Endothelial cell of umbilical vein (primary cell): ENCODE data around the gene SEC22A. TPM values are rescaled to one million over a fixed set of nuclear protein-coding genes. Genes with fewer than 3 reads are reported as not detected.

Experiments
- BruUV-seq: library from RNA; stranded (reverse); fragments of 400-500 nt; replicated peaks from 2 replicates; lab custom pipeline; 2021; lab: Mats Ljungman, UMichigan
- CTCF ChIA-PET: fragments of 300-600, 350-600 bp; sonication (Branson Sonifier 250); formaldehyde crosslinking; loops from one replicate; lab custom pipeline; 2021; ENCODE audit warnings: antibody characterized with exemption, inconsistent platforms; lab: Charles Lee
- POLR2A ChIA-PET: fragments of 300-600, 350-600 bp; sonication (Branson Sonifier 250); formaldehyde crosslinking; loops from one replicate; lab custom pipeline; 2021; ENCODE audit warnings: antibody characterized with exemption, inconsistent platforms; lab: Charles Lee
- DNase-seq: peaks from one replicate; pipeline ENCODE4 v3.0.0-alpha.2; 2011; ENCODE audit warnings: low read depth, low spot score
- FAIRE-seq: peaks from 2 replicates; lab custom pipeline; 2011; peaks lifted over from hg19 to GRCh38; lab: Jason Lieb, UNC
- H2AFZ ChIP-seq: 2 replicates; pipeline ENCODE4 v1.6.0; 2012; ENCODE audit warnings: low read depth, low read length, control low read depth, inconsistent platforms
- H3K27ac ChIP-seq: 2 replicates; pipeline ENCODE4 v1.5.1; 2011; ENCODE audit warnings: low read depth, mild to moderate bottlenecking, control low read depth, low read length, moderate library complexity; ENCODE audit not compliant: insufficient read depth
- H3K27me3 ChIP-seq, 2 experiments: 2 replicates each; pipeline versions ENCODE4 v1.6.0 to v1.6.1; 2011; ENCODE audit warnings: low read length in 2 of 2, mixed read lengths in 1 of 2; ENCODE audit not compliant: control insufficient read depth in 2 of 2, insufficient read depth in 2 of 2
- H3K36me3 ChIP-seq, 2 experiments: 2 replicates in 1 of 2; 3 replicates in 1 of 2; pipeline ENCODE4 v1.5.1; 2011; ENCODE audit warnings: low read length in 2 of 2, mild to moderate bottlenecking in 1 of 2, moderate library complexity in 1 of 2; ENCODE audit not compliant: control insufficient read depth in 2 of 2, insufficient read depth in 2 of 2; ENCODE audit errors: extremely low read depth in 1 of 2
- H3K4me1 ChIP-seq: 3 replicates; pipeline ENCODE4 v1.5.1; 2011; ENCODE audit warnings: mild to moderate bottlenecking, low read length; ENCODE audit not compliant: control insufficient read depth, insufficient read depth; ENCODE audit errors: extremely low read depth
- H3K4me2 ChIP-seq: 2 replicates; pipeline ENCODE4 v1.6.1; 2011; ENCODE audit warnings: low read length, control low read depth, mixed read lengths; ENCODE audit not compliant: insufficient read depth
- H3K4me3 ChIP-seq, 3 experiments: fragments of 200-600 bp in 1 of 3; sonication (generic), shearing (Covaris generic) in 1 of 3; replicated peaks in 1 of 3; 2 replicates each; pipeline ENCODE4 v1.5.1; 2011 to 2016; ENCODE audit warnings: control low read depth in 3 of 3, low read length in 3 of 3, mild to moderate bottlenecking in 2 of 3, inconsistent platforms in 1 of 3, low read depth in 1 of 3, moderate library complexity in 1 of 3; ENCODE audit not compliant: insufficient read depth in 1 of 3
- H3K79me2 ChIP-seq: 2 replicates; pipeline ENCODE4 v1.6.0; 2012; ENCODE audit warnings: low read length, inconsistent platforms; ENCODE audit not compliant: control insufficient read depth, insufficient read depth
- H3K9ac ChIP-seq: replicated peaks from 2 replicates; pipeline ENCODE3; 2011; ENCODE audit warnings: low read length, control low read depth; ENCODE audit not compliant: insufficient read depth; ENCODE audit errors: extremely low read depth
- H3K9me1 ChIP-seq: replicated peaks from 3 replicates; pipeline ENCODE4 v1.6.0; 2011; ENCODE audit warnings: mild to moderate bottlenecking, low read length; ENCODE audit not compliant: control insufficient read depth, insufficient read depth; ENCODE audit errors: extremely low read depth
- H3K9me3 ChIP-seq: replicated peaks from 2 replicates; pipeline ENCODE4 v1.5.1; 2012; ENCODE audit warnings: low read length, inconsistent platforms; ENCODE audit not compliant: control insufficient read depth, insufficient read depth
- H4K20me1 ChIP-seq: replicated peaks from 2 replicates; pipeline ENCODE3; 2011; ENCODE audit warnings: mild to moderate bottlenecking, low read length; ENCODE audit not compliant: control insufficient read depth, insufficient read depth; ENCODE audit errors: extremely low read depth
- CTCF ChIP-seq, 2 donors: IDR thresholded peaks; 1 replicate in 1 of 2; 2 replicates in 1 of 2; pipeline ENCODE4 v1.5.1; 2011; ENCODE audit warnings: low read length in 2 of 2, mild to moderate bottlenecking in 2 of 2, moderate library complexity in 2 of 2, control low read depth in 1 of 2, inconsistent platforms in 1 of 2, low read depth in 1 of 2; ENCODE audit not compliant: insufficient read depth in 1 of 2; ENCODE audit errors: extremely low read depth in 1 of 2
- EZH2 ChIP-seq: IDR thresholded peaks from 2 replicates; pipeline ENCODE4 v1.6.1; 2012; ENCODE audit warnings: borderline replicate concordance, low read depth, mild to moderate bottlenecking, moderate library complexity, low read length, inconsistent platforms; ENCODE audit not compliant: severe bottlenecking
- FOS ChIP-seq: IDR thresholded peaks from 2 replicates; pipeline ENCODE4 v1.6.1; 2011; ENCODE audit warnings: mild to moderate bottlenecking, low read length, moderate library complexity, borderline replicate concordance; ENCODE audit not compliant: insufficient read depth
- GATA2 ChIP-seq: IDR thresholded peaks from 2 replicates; pipeline ENCODE4 v1.7.0; 2011; ENCODE audit warnings: low read depth, mild to moderate bottlenecking, moderate library complexity, mixed read lengths, low read length; ENCODE audit not compliant: insufficient read length, insufficient read depth
- JUN ChIP-seq: IDR thresholded peaks from 2 replicates; pipeline ENCODE4 v1.6.1; 2011; ENCODE audit warnings: borderline replicate concordance, low read depth; ENCODE audit not compliant: insufficient read length, insufficient read depth
- MAX ChIP-seq: IDR thresholded peaks from 2 replicates; pipeline ENCODE4 v1.6.1; 2011; ENCODE audit not compliant: insufficient read depth, insufficient read length
- MYC ChIP-seq: IDR thresholded peaks from one replicate; pipeline ENCODE4 v1.6.1; 2011; ENCODE audit warnings: mild to moderate bottlenecking, low read depth, low read length
- POLR2A ChIP-seq: IDR thresholded peaks from 2 replicates; pipeline ENCODE4 v1.6.1; 2012; ENCODE audit warnings: low read depth, mild to moderate bottlenecking, control low read depth, low read length
- POLR2AphosphoS5 ChIP-seq: IDR thresholded peaks from 2 replicates; pipeline ENCODE4 v1.6.1; 2012; ENCODE audit warnings: low read depth, mild to moderate bottlenecking, control low read depth, low read length, moderate library complexity; ENCODE audit not compliant: insufficient read depth
- dilution Hi-C: fragments of 300-500 bp; cut with MboI; formaldehyde crosslinking; loops from one replicate; pipeline ENCODE4 v1.15.0; 2019; ENCODE audit warnings: low sequenced_read_pairs; ENCODE audit not compliant: extremely low pct_ligation_motif_present
- intact Hi-C: fragments of 100-400 bp; cut with micrococcal nuclease; formaldehyde crosslinking; loops from one replicate; pipeline ENCODE4 v1.10.0; 2022
- polyA plus RNA-seq, 4 experiments: library from polyadenylated mRNA; depleted of rRNA in 3 of 4; stranded (reverse) in 3 of 4; unstranded in 1 of 4; fragments of >200 nt; gene quantifications; 2 replicates each; pipeline versions ENCODE4 v1.2.1 to v1.2.3, GENCODE V29; 2011 to 2012; ENCODE audit warnings: missing spikeins in 1 of 4
- total RNA-seq: library from RNA; stranded (reverse); gene quantifications from 2 replicates; pipeline ENCODE4 v1.2.3, GENCODE V29; 2021

The SEC22A gene
- total and polyA plus RNA-seq, 2 donors (not counting 3 experiments of a cell fraction or from before 2014, with no cell fraction given) = 20.1 to 26.8 TPM

- H2AFZ ChIP-seq = no peak overlapping the region
- H3K4me2 ChIP-seq = no peak overlapping the region
- no peak overlapping the region for H3K4me3 ChIP-seq
- CTCF ChIA-PET = interaction anchor here (0.8 kb wide), 1 partner anchor 10 kb away, joined by 3 read pairs; no protein-coding TSS in a partner anchor
- no TSS peak for BruUV-seq
- intact Hi-C loops (no loop called here), dilution Hi-C loops (no loop called here)
- H3K79me2 ChIP-seq = no peaks in the 10 kb centered on the region
- no peaks in the 10 kb centered on the region for H3K27me3 ChIP-seq
- H3K9ac ChIP-seq = no peak overlapping the region
- no peaks in the 10 kb centered on the region for H3K9me3 ChIP-seq
- TF ChIP-seq FOS (no peak), EZH2 (no peak), GATA2 (no peak), POLR2A (no peak), MYC (no peak), POLR2AphosphoS5 (no peak), CTCF (IDR thresholded peaks at IDR 0.05; ENCODE audit: extremely low read depth in 1 of 2, insufficient read depth in 1 of 2, low read depth in 1 of 2, low read length in 2 of 2) (no peak), MAX (no peak), JUN (no peak)
- H3K36me3 ChIP-seq = no peaks in the 10 kb centered on the region
- FAIRE-seq (no peak), DNase-seq (no peak)
- POLR2A ChIA-PET = no interaction called here
- peaks cover 4% of the 10 kb centered on the region for H3K4me1 ChIP-seq
- H3K9me1 ChIP-seq = no peaks in the 10 kb centered on the region
- H3K27ac ChIP-seq = no peak overlapping the region
- H4K20me1 ChIP-seq = no peaks in the 10 kb centered on the region
These were observed 73.9 kb downstream of the SEC22A start for GRCh38 chr3:123275691-123276090.
